ENCODE data around the gene MBD6. TPM values are rescaled to one million over a fixed set of nuclear protein-coding genes. Genes with fewer than 3 reads are reported as not detected.

MBD6 gene
- total and polyA plus RNA-seq, 2 of the 13 experiments (the other 11 are each of a cell fraction or from before 2014, with no cell fraction given) = 4.1 to 5.9 TPM

DNA sequence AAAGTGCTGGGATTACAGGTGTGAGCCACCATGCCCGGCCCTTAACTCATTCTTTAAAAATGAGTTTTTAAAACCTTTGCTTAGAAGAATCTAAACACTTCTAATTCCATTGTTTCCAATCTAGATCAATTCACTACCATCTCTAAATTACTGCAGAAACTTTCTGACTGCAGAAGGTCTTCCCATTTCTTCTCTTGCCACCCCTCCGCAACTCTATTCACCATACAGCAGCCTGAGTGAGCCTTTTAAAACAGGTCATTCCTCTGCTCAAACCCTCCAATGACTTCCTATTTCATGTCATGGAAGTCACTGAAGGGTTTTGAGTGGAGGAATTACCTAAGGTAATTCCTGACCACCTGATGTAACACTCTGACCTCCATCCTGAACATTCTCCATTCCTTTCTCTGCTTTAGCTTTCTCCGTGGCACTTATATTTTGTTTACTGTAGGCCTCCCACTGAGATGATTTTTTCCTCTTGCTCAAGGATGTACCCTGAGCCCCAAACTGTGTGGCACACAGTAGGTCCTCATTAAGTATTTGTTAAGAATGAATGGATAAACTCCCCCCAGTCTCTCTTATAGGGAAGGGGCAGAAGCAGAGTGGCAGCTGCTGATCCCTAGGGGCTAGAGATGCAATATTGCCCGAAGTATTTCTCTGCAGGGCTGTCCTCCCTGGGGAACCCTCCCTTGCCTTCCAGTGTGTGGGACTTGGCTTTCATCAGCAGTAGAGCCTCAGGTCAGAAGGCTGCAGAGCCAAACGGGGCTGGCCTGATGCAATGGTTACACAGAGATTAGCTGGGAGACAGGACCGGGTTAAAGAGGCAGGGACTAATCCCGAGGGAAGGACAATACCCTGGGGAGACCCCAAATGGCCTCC, 3.5 kb upstream of the MBD6 start (continued):
- TF ChIP-seq ZNF878 (CRISPR knock-in tag; IDR thresholded peaks at IDR 0.05) = no peak
- TF ChIP-seq ZNF292 (CRISPR knock-in tag; IDR thresholded peaks at IDR 0.05; ENCODE audit: borderline replicate concordance, low read depth) = no peak; the same call in 1 of the 2 replicates
- TF ChIP-seq KLF13 (CRISPR knock-in tag; IDR thresholded peaks at IDR 0.05) = no peak
- TF ChIP-seq RBM22 (optimal IDR thresholded peaks at IDR 0.05; ENCODE audit: low read length) = peak; percentile 36
- TF ChIP-seq NONO (IDR thresholded peaks at IDR 0.05) = no peak
- 0 out of 2 replicates have a peak, but pooled peaks have one; percentile 17 for TF ChIP-seq NONO (CRISPR knock-in tag; conservative IDR thresholded peaks at IDR 0.05)
- no peak for TF ChIP-seq ZNF703 (CRISPR knock-in tag; IDR thresholded peaks at IDR 0.05; ENCODE audit: borderline replicate concordance)
- TF ChIP-seq NFATC3 (CRISPR knock-in tag; IDR thresholded peaks at IDR 0.05) = no peak; the same call in 1 of the 2 replicates
- TF ChIP-seq, protein P1, sequence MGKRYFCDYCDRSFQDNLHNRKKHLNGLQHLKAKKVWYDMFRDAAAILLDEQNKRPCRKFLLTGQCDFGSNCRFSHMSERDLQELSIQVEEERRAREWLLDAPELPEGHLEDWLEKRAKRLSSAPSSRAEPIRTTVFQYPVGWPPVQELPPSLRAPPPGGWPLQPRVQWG (CRISPR knock-in tag; IDR thresholded peaks at IDR 0.05; ENCODE audit: borderline replicate concordance, low read depth) = no peak
- TF ChIP-seq, protein P2, sequence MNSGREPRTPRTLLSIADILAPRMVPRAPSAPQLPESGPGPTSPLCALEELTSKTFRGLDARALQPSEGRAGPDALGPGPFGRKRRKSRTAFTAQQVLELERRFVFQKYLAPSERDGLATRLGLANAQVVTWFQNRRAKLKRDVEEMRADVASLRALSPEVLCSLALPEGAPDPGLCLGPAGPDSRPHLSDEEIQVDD (CRISPR knock-in tag; IDR thresholded peaks at IDR 0.05; ENCODE audit: borderline replicate concordance) = no peak
- TF ChIP-seq ZNF724P (CRISPR knock-in tag; IDR thresholded peaks at IDR 0.05; ENCODE audit: borderline replicate concordance) = no peak
- TF ChIP-seq, protein P3, sequence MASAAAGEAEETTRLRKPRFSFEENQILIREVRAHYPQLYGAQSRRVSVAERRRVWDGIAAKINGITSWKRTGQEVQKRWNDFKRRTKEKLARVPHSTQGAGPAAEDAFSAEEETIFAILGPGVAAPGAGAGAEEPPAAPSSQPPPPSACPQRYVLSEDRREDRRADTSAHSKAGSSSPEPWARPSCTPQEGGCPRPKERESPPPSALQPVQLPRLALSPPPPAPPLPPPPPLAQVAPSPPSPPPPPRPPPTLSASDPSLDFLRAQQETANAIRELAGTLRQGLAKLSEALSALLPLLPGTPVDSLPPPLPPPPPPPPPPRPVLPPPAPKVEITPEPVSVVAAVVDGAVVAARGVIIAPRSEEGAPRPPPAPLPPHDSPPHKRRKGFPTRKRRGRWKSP (CRISPR knock-in tag; IDR thresholded peaks at IDR 0.05) = 0 out of 2 replicates have a peak, but pooled peaks have one; percentile 46
- TF ChIP-seq, protein P4, sequence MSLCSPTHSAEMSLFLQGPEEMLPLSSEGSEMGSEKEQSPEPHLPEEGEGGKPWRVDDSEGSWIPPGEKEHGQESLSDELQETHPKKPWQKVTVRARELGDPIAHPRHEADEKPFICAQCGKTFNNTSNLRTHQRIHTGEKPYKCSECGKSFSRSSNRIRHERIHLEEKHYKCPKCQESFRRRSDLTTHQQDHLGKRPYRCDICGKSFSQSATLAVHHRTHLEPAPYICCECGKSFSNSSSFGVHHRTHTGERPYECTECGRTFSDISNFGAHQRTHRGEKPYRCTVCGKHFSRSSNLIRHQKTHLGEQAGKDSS (CRISPR knock-in tag; IDR thresholded peaks at IDR 0.05; ENCODE audit: borderline replicate concordance, low read depth) = no peak
- TF ChIP-seq ISL2 (CRISPR knock-in tag; IDR thresholded peaks at IDR 0.05) = no peak
- 0 out of 2 replicates have a peak, but pooled peaks have one; percentile 6 for TF ChIP-seq ZNF558 (CRISPR knock-in tag; IDR thresholded peaks at IDR 0.05; ENCODE audit: borderline replicate concordance)
- 0 out of 2 replicates have a peak, but pooled peaks have one; percentile 51 for TF ChIP-seq MZF1 (CRISPR knock-in tag; IDR thresholded peaks at IDR 0.05; ENCODE audit: borderline replicate concordance)
- TF ChIP-seq, protein P5, sequence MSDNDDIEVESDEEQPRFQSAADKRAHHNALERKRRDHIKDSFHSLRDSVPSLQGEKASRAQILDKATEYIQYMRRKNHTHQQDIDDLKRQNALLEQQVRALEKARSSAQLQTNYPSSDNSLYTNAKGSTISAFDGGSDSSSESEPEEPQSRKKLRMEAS (IDR thresholded peaks at IDR 0.05) = no peak
- no peak for TF ChIP-seq SALL1 (CRISPR knock-in tag; IDR thresholded peaks at IDR 0.05)
- TF ChIP-seq ZKSCAN1 (IDR thresholded peaks at IDR 0.05; ENCODE audit: low read length) = peak; percentile 95
- TF ChIP-seq SAFB2 (CRISPR knock-in tag; IDR thresholded peaks at IDR 0.05; ENCODE audit: borderline replicate concordance, low read depth) = no peak
- 0 out of 2 replicates have a peak, but pooled peaks have one; percentile 0 for TF ChIP-seq NAIF1 (CRISPR knock-in tag; IDR thresholded peaks at IDR 0.05; ENCODE audit: borderline replicate concordance)

Data from HepG2 (cell line).